Right atrium auricular region (tissue), 2 donors: ENCODE measurements around the gene ALPI. TPM values are rescaled to one million over a fixed set of nuclear protein-coding genes. Genes with fewer than 3 reads are reported as not detected.

Experiments
- DNase-seq: peaks from one replicate; pipeline ENCODE4 v3.0.0-alpha.2; 2019; ENCODE audit warnings: low spot score
- H3K27ac ChIP-seq, 2 donors: fragments of 200-600 bp; sonication (generic); 1 replicate in 1 of 2; 2 replicates in 1 of 2; pipeline ENCODE4 v1.5.1; 2016 to 2019
- H3K27me3 ChIP-seq, 2 donors: fragments of 200-600 bp; sonication (generic); one replicate each; pipeline versions ENCODE4 v1.5.1 to v1.6.0; 2017 to 2019
- H3K36me3 ChIP-seq: fragments of 200-600 bp; sonication (generic); one replicate; pipeline ENCODE4 v1.5.1; 2016
- H3K4me1 ChIP-seq, 2 donors: fragments of 200-600 bp; sonication (generic); one replicate each; pipeline versions ENCODE4 v1.5.1 to v1.6.0; 2017 to 2019
- H3K4me3 ChIP-seq, 2 donors: fragments of 200-600 bp; sonication (generic); 1 replicate in 1 of 2; 2 replicates in 1 of 2; pipeline ENCODE4 v1.5.1; 2017 to 2019; ENCODE audit warnings: mild to moderate bottlenecking in 1 of 2, moderate library complexity in 1 of 2
- H3K9me3 ChIP-seq, 2 donors: fragments of 200-600 bp; sonication (generic); one replicate each; pipeline ENCODE4 v1.5.1; 2019
- CTCF ChIP-seq, 2 donors: fragments of 200-600 bp; sonication (generic); IDR thresholded peaks; one replicate each; pipeline ENCODE4 v1.5.1; 2019; ENCODE audit warnings: antibody characterized with exemption in 2 of 2
- total RNA-seq, 2 donors: library from RNA; depleted of rRNA; stranded (reverse); fragments of >200 nt; gene quantifications; one replicate each; pipeline ENCODE4 v1.1.0, GENCODE V29; 2016

The ALPI gene
- total RNA-seq, 2 donors from 2014 or later, result not detected

GRCh38 chr2:232436381-232437194 lies 19.4 kb upstream of the ALPI start:
- Histone ChIP-seq H3K27ac (no peak overlapping the region), H3K9me3 (no peaks in the 10 kb centered on the region), H3K27me3 (no peaks in the 10 kb centered on the region), H3K4me3 (no peak overlapping the region), H3K36me3 (no peaks in the 10 kb centered on the region), H3K4me1 (no peaks in the 10 kb centered on the region)
- DNase-seq, result no peak
- no peak for TF ChIP-seq CTCF (IDR thresholded peaks at IDR 0.05)

GRCh38 chr2:232437195-232437571 lies 18.8 kb upstream of the ALPI start:
- Histone ChIP-seq H3K4me1 (no peaks in the 10 kb centered on the region), H3K27ac (no peak overlapping the region), H3K36me3 (no peaks in the 10 kb centered on the region), H3K9me3 (no peaks in the 10 kb centered on the region), H3K27me3 (no peaks in the 10 kb centered on the region), H3K4me3 (no peak overlapping the region)
- no peak for TF ChIP-seq CTCF (IDR thresholded peaks at IDR 0.05)
- no peak for DNase-seq

- H3K27ac ChIP-seq, result no peak overlapping the region
- H3K4me3 ChIP-seq, result no peak overlapping the region
- H3K27me3 ChIP-seq, result no peaks in the 10 kb centered on the region
- no peak for TF ChIP-seq CTCF (IDR thresholded peaks at IDR 0.05)
- no peaks in the 10 kb centered on the region for H3K4me1 ChIP-seq
- H3K36me3 ChIP-seq, result no peaks in the 10 kb centered on the region
- no peak for DNase-seq
- H3K9me3 ChIP-seq, result no peaks in the 10 kb centered on the region
Measured at GRCh38 chr2:232438091-232438490, 17.9 kb upstream of the ALPI start.

- Histone ChIP-seq H3K4me1 (no peaks in the 10 kb centered on the region), H3K27me3 (no peaks in the 10 kb centered on the region), H3K4me3 (no peak overlapping the region), H3K36me3 (no peaks in the 10 kb centered on the region), H3K27ac (no peak overlapping the region), H3K9me3 (no peaks in the 10 kb centered on the region)
- DNase-seq, result no peak
- TF ChIP-seq CTCF (IDR thresholded peaks at IDR 0.05), result peak; percentile 57 to 64
Measured at GRCh38 chr2:232438951-232439757, 16.8 kb upstream of the ALPI start.

GRCh38 chr2:232439758-232440135 lies 16.2 kb upstream of the ALPI start:
- no peak for DNase-seq
- Histone ChIP-seq H3K36me3 (no peaks in the 10 kb centered on the region), H3K27ac (no peak overlapping the region), H3K4me3 (no peak overlapping the region), H3K9me3 (no peaks in the 10 kb centered on the region), H3K27me3 (no peaks in the 10 kb centered on the region), H3K4me1 (no peaks in the 10 kb centered on the region)
- peak; percentile 8 to 31 for TF ChIP-seq CTCF (IDR thresholded peaks at IDR 0.05)
